HepG2 (cell line): ENCODE measurements around the gene HERC4. TPM values are rescaled to one million over a fixed set of nuclear protein-coding genes. Genes with fewer than 3 reads are reported as not detected.

ENCODE experiments used
- ATAC-seq: fragments of 200-7000 bp; cut with Tn5 transposase; 3 replicates; pipeline ENCODE4 v1.9.1; 2020; ENCODE audit warnings: mild to moderate bottlenecking, moderate library complexity
- BruUV-seq: library from RNA; stranded (reverse); fragments of 400-500 nt; replicated peaks from 2 replicates; lab custom pipeline; 2021; lab: Mats Ljungman, UMichigan
- CTCF ChIA-PET: fragments of 300-600 bp; formaldehyde crosslinking; extraction: SDS; loops from one replicate; lab custom pipeline; 2021; ENCODE audit warnings: low total read pairs, inconsistent platforms, low intra/inter-chr PET ratio; lab: Yijun Ruan, JAX
- POLR2A ChIA-PET: fragments of 350-600 bp; sonication (Branson Sonifier 250); formaldehyde crosslinking; loops from one replicate; lab custom pipeline; 2020; ENCODE audit warnings: antibody characterized with exemption, inconsistent platforms; lab: Yijun Ruan, JAX
- DNase-seq: peaks from one replicate; pipeline ENCODE4 v3.0.0-alpha.2; 2015; ENCODE audit warnings: low spot score
- FAIRE-seq: peaks from 3 replicates; lab custom pipeline; 2011; peaks lifted over from hg19 to GRCh38; lab: Jason Lieb, UNC
- H2AFZ ChIP-seq: one replicate; pipeline ENCODE4 v1.6.1; 2011; ENCODE audit warnings: low read length, inconsistent platforms
- H3K27ac ChIP-seq: fragments of 300-600 bp; 3 replicates; pipeline ENCODE4 v1.8.0; 2011; ENCODE audit warnings: mixed run types, mild to moderate bottlenecking, mixed read lengths, low read length, inconsistent platforms; ENCODE audit not compliant: insufficient read depth; ENCODE audit errors: extremely low read length
- H3K27me3 ChIP-seq, 2 experiments: fragments of 200-600 bp in 1 of 2; 2 replicates in 1 of 2; 3 replicates in 1 of 2; pipeline versions ENCODE4 v1.6.0 to v1.8.0; 2011; ENCODE audit warnings: low read length in 2 of 2, mild to moderate bottlenecking in 2 of 2, moderate library complexity in 2 of 2, inconsistent platforms in 1 of 2; ENCODE audit not compliant: insufficient read depth in 2 of 2, control insufficient read depth in 1 of 2
- H3K36me3 ChIP-seq, 2 experiments: fragments of 200-600 bp in 1 of 2; replicated peaks in 1 of 2; 2 replicates in 1 of 2; 3 replicates in 1 of 2; pipeline versions ENCODE4 v1.5.1 to v1.8.0; 2011; ENCODE audit warnings: low read length in 2 of 2, inconsistent platforms in 1 of 2; ENCODE audit not compliant: insufficient read depth in 2 of 2, control insufficient read depth in 1 of 2
- H3K4me1 ChIP-seq: 2 replicates; pipeline ENCODE4 v1.5.1; 2012; ENCODE audit warnings: low read length, inconsistent platforms; ENCODE audit not compliant: insufficient read depth
- H3K4me2 ChIP-seq: 2 replicates; pipeline ENCODE4 v1.6.0; 2011; ENCODE audit warnings: low read depth, low read length, inconsistent platforms
- H3K4me3 ChIP-seq, 3 experiments: fragments of 200-600 bp in 1 of 3; sonication (generic), shearing (Covaris generic) in 1 of 3; replicated peaks in 1 of 3; 2 replicates each; pipeline ENCODE4 v1.5.1; 2011 to 2016; ENCODE audit warnings: low read length in 3 of 3, inconsistent platforms in 2 of 3, low read depth in 2 of 3, mild to moderate bottlenecking in 2 of 3, control low read depth in 1 of 3, mixed read lengths in 1 of 3; ENCODE audit not compliant: insufficient read depth in 1 of 3
- H3K79me2 ChIP-seq: one replicate; pipeline ENCODE4 v1.6.1; 2011; ENCODE audit warnings: low read length, inconsistent platforms; ENCODE audit not compliant: insufficient read depth
- H3K9ac ChIP-seq: 2 replicates; pipeline ENCODE4 v1.6.0; 2011; ENCODE audit warnings: mild to moderate bottlenecking, low read depth, low read length, inconsistent platforms; ENCODE audit not compliant: insufficient read depth
- H3K9me3 ChIP-seq: 2 replicates; pipeline ENCODE4 v1.5.1; 2012; ENCODE audit warnings: mild to moderate bottlenecking, low read length
- H4K20me1 ChIP-seq: 2 replicates; pipeline ENCODE4 v1.6.0; 2011; ENCODE audit warnings: inconsistent platforms, mild to moderate bottlenecking, low read length, moderate library complexity; ENCODE audit not compliant: insufficient read depth
- HMGA1 ChIP-seq: sonication (generic); formaldehyde crosslinking; conservative IDR thresholded peaks from 2 replicates; pipeline ENCODE4 v1.4.0; 2020; ENCODE audit warnings: missing genetic modification reagents
- KLF9 ChIP-seq: IDR thresholded peaks from 2 replicates; pipeline ENCODE4 v1.6.1; 2016; ENCODE audit warnings: low read depth
- MEIS2 ChIP-seq: sonication (generic); formaldehyde crosslinking; IDR thresholded peaks from 2 replicates; pipeline ENCODE4 v1.9.0; 2021; ENCODE audit warnings: mild to moderate bottlenecking, missing genetic modification reagents
- RXRA ChIP-seq: sonication (generic); formaldehyde crosslinking; IDR thresholded peaks from 2 replicates; pipeline ENCODE4 v1.5.1; 2020; ENCODE audit warnings: missing genetic modification reagents
- TEAD2 ChIP-seq: sonication (generic); formaldehyde crosslinking; IDR thresholded peaks from 2 replicates; pipeline ENCODE4 v1.9.0; 2021; ENCODE audit warnings: missing genetic modification reagents
- ZC3H4 ChIP-seq: sonication (generic); formaldehyde crosslinking; IDR thresholded peaks from 2 replicates; pipeline ENCODE4 v1.4.0; 2020; ENCODE audit warnings: missing genetic modification reagents, borderline replicate concordance
- ZFP1 ChIP-seq: IDR thresholded peaks from 2 replicates; pipeline ENCODE4 v1.6.1; 2016
- ZFP82 ChIP-seq: sonication (generic); formaldehyde crosslinking; IDR thresholded peaks from 2 replicates; pipeline ENCODE4 v1.5.1; 2020; ENCODE audit warnings: mild to moderate bottlenecking, missing genetic modification reagents, borderline replicate concordance
- ZNF337 ChIP-seq: sonication (generic); formaldehyde crosslinking; IDR thresholded peaks from 2 replicates; pipeline ENCODE4 v1.5.1; 2020; ENCODE audit warnings: missing genetic modification reagents, low read depth, mild to moderate bottlenecking, borderline replicate concordance
- ZNF451 ChIP-seq: sonication (generic); formaldehyde crosslinking; IDR thresholded peaks from 2 replicates; pipeline ENCODE4 v1.5.0; 2020; ENCODE audit warnings: mild to moderate bottlenecking, missing genetic modification reagents
- ZNF879 ChIP-seq: sonication (generic); formaldehyde crosslinking; IDR thresholded peaks from 2 replicates; pipeline ENCODE4 v1.8.1; 2023; ENCODE audit warnings: missing genetic modification reagents
- WGBS: methylation state at CpG from one replicate; pipeline ENCODE4 v1.1.6; 2017; ENCODE audit warnings: low lambda C conversion rate; 5-methylcytosine and 5-hydroxymethylcytosine counted together
- in situ Hi-C: cut with HindIII; loops from 2 replicates; pipeline ENCODE4 v1.10.0; 2017; ENCODE audit warnings: low pct_unique_long_range_greater_than_20kb; ENCODE audit not compliant: extremely low pct_ligation_motif_present
- intact Hi-C: fragments of 100-400 bp; cut with micrococcal nuclease; formaldehyde crosslinking; loops from one replicate; pipeline ENCODE4 v1.10.0; 2022; ENCODE audit not compliant: unreplicated experiment
- polyA plus RNA-seq, 8 experiments: library from polyadenylated mRNA; depleted of rRNA in 3 of 8; stranded (reverse) in 7 of 8; unstranded in 1 of 8; fragments of >200 nt; fragmentation: Illumina TruSeq in 4 of 8; extraction: Trizol in 4 of 8; gene quantifications; 2 replicates each; pipeline versions ENCODE4 v1.2.1 to v1.2.3, GENCODE V29; 2011 to 2016; ENCODE audit warnings: low read depth in 4 of 8, missing spikeins in 1 of 8, mixed read lengths in 1 of 8; ENCODE audit not compliant: insufficient read depth in 1 of 8
- total RNA-seq, 5 experiments: library from RNA; depleted of rRNA; stranded (reverse); fragments of >200 nt; fragmentation: Illumina TruSeq; extraction: Trizol; gene quantifications; 2 replicates each; pipeline ENCODE4 v1.2.3, GENCODE V29; 2016; ENCODE audit warnings: low read depth in 1 of 5
- TF ChIP-seq, protein P1 (sequence below), 2 experiments: sonication (generic) in 1 of 2; formaldehyde crosslinking in 1 of 2; IDR thresholded peaks; 2 replicates each; pipeline versions ENCODE4 v1.5.1 to v1.6.1; 2011 to 2020; ENCODE audit warnings: borderline replicate concordance in 1 of 2, low read depth in 1 of 2, low read length in 1 of 2, mild to moderate bottlenecking in 1 of 2, missing genetic modification reagents in 1 of 2, moderate library complexity in 1 of 2
- TF ChIP-seq, protein P2 (sequence below): sonication (generic); formaldehyde crosslinking; IDR thresholded peaks from 2 replicates; pipeline ENCODE4 v1.5.0; 2020; ENCODE audit warnings: mild to moderate bottlenecking, missing genetic modification reagents, moderate library complexity
- TF ChIP-seq, protein P3 (sequence below): sonication (generic); formaldehyde crosslinking; IDR thresholded peaks from 2 replicates; pipeline ENCODE4 v1.5.0; 2020; ENCODE audit warnings: missing genetic modification reagents
- TF ChIP-seq, protein P4 (sequence below): sonication (generic); formaldehyde crosslinking; IDR thresholded peaks from 2 replicates; pipeline ENCODE4 v1.4.0; 2020; ENCODE audit warnings: mild to moderate bottlenecking, missing genetic modification reagents

The HERC4 gene
- total and polyA plus RNA-seq, 2 of the 13 experiments (the other 11 are each of a cell fraction or from before 2014, with no cell fraction given): 9.8 to 20.2 TPM

DNA sequence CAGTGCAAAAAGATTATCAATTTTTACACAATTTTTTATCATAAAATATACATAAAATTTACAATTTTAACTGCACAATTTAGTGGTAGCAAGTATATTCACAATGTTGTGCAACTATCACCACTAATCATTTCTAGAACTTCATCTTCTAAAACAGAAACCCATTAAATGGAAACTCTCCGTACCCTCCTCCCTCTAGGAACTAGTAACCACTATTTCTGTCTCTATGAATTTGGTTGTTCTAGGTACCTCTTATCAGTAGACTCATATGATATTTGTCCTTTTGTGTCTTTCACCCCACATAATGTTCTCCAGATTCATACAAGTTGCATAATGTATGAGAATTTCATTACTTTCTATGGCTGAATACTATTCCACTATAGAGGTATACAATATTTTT, 73.5 kb downstream of the HERC4 start:
- no peak overlapping the region for H3K4me3 ChIP-seq
- intact Hi-C loops (no loop called here), in situ Hi-C loops (no loop called here)
- DNase-seq (no peak), FAIRE-seq (no peak), ATAC-seq (no peak)
- H2AFZ ChIP-seq: no peak overlapping the region
- TF ChIP-seq, protein P1, sequence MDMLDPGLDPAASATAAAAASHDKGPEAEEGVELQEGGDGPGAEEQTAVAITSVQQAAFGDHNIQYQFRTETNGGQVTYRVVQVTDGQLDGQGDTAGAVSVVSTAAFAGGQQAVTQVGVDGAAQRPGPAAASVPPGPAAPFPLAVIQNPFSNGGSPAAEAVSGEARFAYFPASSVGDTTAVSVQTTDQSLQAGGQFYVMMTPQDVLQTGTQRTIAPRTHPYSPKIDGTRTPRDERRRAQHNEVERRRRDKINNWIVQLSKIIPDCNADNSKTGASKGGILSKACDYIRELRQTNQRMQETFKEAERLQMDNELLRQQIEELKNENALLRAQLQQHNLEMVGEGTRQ (IDR thresholded peaks at IDR 0.05; ENCODE audit: low read depth, low read length): no peak
- TF ChIP-seq, protein P1 (CRISPR knock-in tag; IDR thresholded peaks at IDR 0.05; ENCODE audit: borderline replicate concordance): no peak
- TF ChIP-seq, protein P2, sequence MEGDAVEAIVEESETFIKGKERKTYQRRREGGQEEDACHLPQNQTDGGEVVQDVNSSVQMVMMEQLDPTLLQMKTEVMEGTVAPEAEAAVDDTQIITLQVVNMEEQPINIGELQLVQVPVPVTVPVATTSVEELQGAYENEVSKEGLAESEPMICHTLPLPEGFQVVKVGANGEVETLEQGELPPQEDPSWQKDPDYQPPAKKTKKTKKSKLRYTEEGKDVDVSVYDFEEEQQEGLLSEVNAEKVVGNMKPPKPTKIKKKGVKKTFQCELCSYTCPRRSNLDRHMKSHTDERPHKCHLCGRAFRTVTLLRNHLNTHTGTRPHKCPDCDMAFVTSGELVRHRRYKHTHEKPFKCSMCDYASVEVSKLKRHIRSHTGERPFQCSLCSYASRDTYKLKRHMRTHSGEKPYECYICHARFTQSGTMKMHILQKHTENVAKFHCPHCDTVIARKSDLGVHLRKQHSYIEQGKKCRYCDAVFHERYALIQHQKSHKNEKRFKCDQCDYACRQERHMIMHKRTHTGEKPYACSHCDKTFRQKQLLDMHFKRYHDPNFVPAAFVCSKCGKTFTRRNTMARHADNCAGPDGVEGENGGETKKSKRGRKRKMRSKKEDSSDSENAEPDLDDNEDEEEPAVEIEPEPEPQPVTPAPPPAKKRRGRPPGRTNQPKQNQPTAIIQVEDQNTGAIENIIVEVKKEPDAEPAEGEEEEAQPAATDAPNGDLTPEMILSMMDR (CRISPR knock-in tag): no peak
- TF ChIP-seq MEIS2: no peak
- TF ChIP-seq RXRA (CRISPR knock-in tag): no peak
- TF ChIP-seq, protein P3, sequence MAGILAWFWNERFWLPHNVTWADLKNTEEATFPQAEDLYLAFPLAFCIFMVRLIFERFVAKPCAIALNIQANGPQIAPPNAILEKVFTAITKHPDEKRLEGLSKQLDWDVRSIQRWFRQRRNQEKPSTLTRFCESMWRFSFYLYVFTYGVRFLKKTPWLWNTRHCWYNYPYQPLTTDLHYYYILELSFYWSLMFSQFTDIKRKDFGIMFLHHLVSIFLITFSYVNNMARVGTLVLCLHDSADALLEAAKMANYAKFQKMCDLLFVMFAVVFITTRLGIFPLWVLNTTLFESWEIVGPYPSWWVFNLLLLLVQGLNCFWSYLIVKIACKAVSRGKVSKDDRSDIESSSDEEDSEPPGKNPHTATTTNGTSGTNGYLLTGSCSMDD: no peak
- TF ChIP-seq ZNF337: no peak
- TF ChIP-seq HMGA1: no peak
- no peak for TF ChIP-seq ZNF451 (CRISPR knock-in tag)
- TF ChIP-seq ZNF879 (CRISPR knock-in tag): no peak
- TF ChIP-seq ZC3H4 (CRISPR knock-in tag): no peak
- TF ChIP-seq TEAD2 (CRISPR knock-in tag): no peak
- TF ChIP-seq, protein P4, sequence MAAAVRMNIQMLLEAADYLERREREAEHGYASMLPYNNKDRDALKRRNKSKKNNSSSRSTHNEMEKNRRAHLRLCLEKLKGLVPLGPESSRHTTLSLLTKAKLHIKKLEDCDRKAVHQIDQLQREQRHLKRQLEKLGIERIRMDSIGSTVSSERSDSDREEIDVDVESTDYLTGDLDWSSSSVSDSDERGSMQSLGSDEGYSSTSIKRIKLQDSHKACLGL: no peak
- no peak for TF ChIP-seq ZFP82 (CRISPR knock-in tag)
- no peak for TF ChIP-seq ZFP1
- no peak for TF ChIP-seq KLF9
- no peaks in the 10 kb centered on the region for H3K9me3 ChIP-seq
- H3K9ac ChIP-seq: no peak overlapping the region
- H3K4me1 ChIP-seq: no peaks in the 10 kb centered on the region
- H3K79me2 ChIP-seq: no peaks in the 10 kb centered on the region
- H3K36me3 ChIP-seq: peaks cover 0 to 11% of the 10 kb centered on the region in 2 experiments; a peak in 3 of 5 replicates
- POLR2A ChIA-PET: no interaction called here
- H4K20me1 ChIP-seq: no peaks in the 10 kb centered on the region
- WGBS: 97% methylated on average over 1 of the region's 1 CpG
- no peak overlapping the region for H3K27ac ChIP-seq
- H3K27me3 ChIP-seq: no peaks in the 10 kb centered on the region
- no TSS peak for BruUV-seq
- no peak overlapping the region for H3K4me2 ChIP-seq
- CTCF ChIA-PET: no interaction called here
